T47D (cell line): ENCODE measurements around the gene DUSP10.
A peak's percentile ranks its signal among the peaks of the same experiment; 100 is the strongest.

ENCODE experiments used
- DNase-seq, 2 experiments: peaks; one replicate each; pipeline versions ENCODE4 v3.0.0 to v3.0.0-alpha.2; 2011 to 2012; ENCODE audit warnings: low read depth in 1 of 2, low spot score in 1 of 2
- JUND ChIP-seq: IDR thresholded peaks from 2 replicates; pipeline ENCODE4 v1.6.1; 2012; ENCODE audit warnings: low read depth
- in situ Hi-C: cut with HindIII; loops from 2 replicates; pipeline ENCODE4 v1.10.0; 2016; ENCODE audit warnings: low sequenced_read_pairs, low pct_unique_long_range_greater_than_20kb

The DUSP10 gene

GRCh38 chr1:221714227-221715152, 27.4 kb downstream of the DUSP10 start:
- peak in 1 of 2 experiments; percentile 70 for DNase-seq
- in situ Hi-C loops, result no loop called here
- no peak for TF ChIP-seq JUND

GRCh38 chr1:221712776-221713431, 29.0 kb downstream of the DUSP10 start:
- TF ChIP-seq JUND, result no peak
- peak in 1 of 2 experiments; percentile 48 for DNase-seq
- in situ Hi-C loops, result no loop called here

GRCh38 chr1:221712198-221712684, 29.6 kb downstream of the DUSP10 start:
- no peak for TF ChIP-seq JUND
- in situ Hi-C loops, result no loop called here
- no peak for DNase-seq

GRCh38 chr1:221711656-221712055, 30.2 kb downstream of the DUSP10 start:
- no peak for TF ChIP-seq JUND
- no peak for DNase-seq
- in situ Hi-C loops, result no loop called here

GRCh38 chr1:221711063-221711577, 30.8 kb downstream of the DUSP10 start:
- TF ChIP-seq JUND, result no peak
- in situ Hi-C loops, result no loop called here

GRCh38 chr1:221709854-221710253, 32.0 kb downstream of the DUSP10 start:
- TF ChIP-seq JUND, result no peak
- DNase-seq, result no peak
- in situ Hi-C loops, result no loop called here

More at GRCh38 chr1:221711063-221711577, 30.8 kb downstream of the DUSP10 start:
- no peak for DNase-seq

- DNase-seq, result peak; percentile 16 to 81
- in situ Hi-C loops, result no loop called here
- no peak for TF ChIP-seq JUND
Observed at GRCh38 chr1:221708987-221709386, 32.9 kb downstream of the DUSP10 start.

- no peak for DNase-seq
- no peak for TF ChIP-seq JUND
- in situ Hi-C loops, result no loop called here
Observed at GRCh38 chr1:221708076-221708571, 33.8 kb downstream of the DUSP10 start.

GRCh38 chr1:221706876-221707582, 34.9 kb downstream of the DUSP10 start:
- TF ChIP-seq JUND, result no peak
- in situ Hi-C loops, result no loop called here
- no peak for DNase-seq

GRCh38 chr1:221706191-221706590, 35.7 kb downstream of the DUSP10 start:
- no peak for DNase-seq
- TF ChIP-seq JUND, result no peak
- in situ Hi-C loops, result no loop called here

GRCh38 chr1:221704306-221704705, 37.6 kb downstream of the DUSP10 start:
- TF ChIP-seq JUND, result no peak
- DNase-seq, result no peak
- in situ Hi-C loops, result no loop called here

- TF ChIP-seq JUND, result no peak
- no peak for DNase-seq
- in situ Hi-C loops, result no loop called here
Observed at GRCh38 chr1:221701570-221702186, 40.2 kb downstream of the DUSP10 start.
